IMR-90 (cell line): ENCODE data around the gene ZNF469. TPM values are rescaled to one million over a fixed set of nuclear protein-coding genes. Genes with fewer than 3 reads are reported as not detected.

ENCODE experiments used
- ATAC-seq: fragments of 200-7000 bp; cut with Tn5 transposase; 2 replicates; pipeline ENCODE4 v1.9.1; 2020; ENCODE audit warnings: low read depth, mild to moderate bottlenecking, moderate library complexity
- BruUV-seq: library from RNA; stranded (reverse); fragments of 400-500 nt; replicated peaks from 2 replicates; lab custom pipeline; 2021; lab: Mats Ljungman, UMichigan
- CTCF ChIA-PET: fragments of 300-600 bp; formaldehyde crosslinking; extraction: SDS; loops from one replicate; lab custom pipeline; 2021; ENCODE audit warnings: antibody characterized with exemption; lab: Yijun Ruan, JAX
- POLR2A ChIA-PET: fragments of 300-600 bp; sonication (Branson Sonifier 250); formaldehyde crosslinking; loops from one replicate; lab custom pipeline; 2022; ENCODE audit warnings: antibody characterized with exemption; ENCODE audit not compliant: unreplicated experiment; lab: Charles Lee
- DNase-seq: peaks from one replicate; pipeline ENCODE4 v3.0.0; 2013
- H2AFZ ChIP-seq: replicated peaks from 2 replicates; pipeline ENCODE3; 2013; ENCODE audit warnings: low read length, mild to moderate bottlenecking; ENCODE audit not compliant: poor library complexity
- H2AK5ac ChIP-seq: 2 replicates; pipeline ENCODE4 v1.6.1; 2013; ENCODE audit warnings: low read depth, low read length, inconsistent platforms
- H2AK9ac ChIP-seq: replicated peaks from 2 replicates; pipeline ENCODE3; 2013; ENCODE audit warnings: mild to moderate bottlenecking, low read depth, low read length, moderate library complexity; ENCODE audit not compliant: poor library complexity
- H2BK120ac ChIP-seq: 2 replicates; pipeline ENCODE4 v1.6.1; 2013; ENCODE audit warnings: low read depth, low read length, inconsistent platforms
- H2BK15ac ChIP-seq: 3 replicates; pipeline ENCODE4 v1.6.1; 2013; ENCODE audit warnings: low read depth, low read length, inconsistent platforms
- H2BK20ac ChIP-seq: 2 replicates; pipeline ENCODE4 v1.6.1; 2013; ENCODE audit warnings: low read depth, mild to moderate bottlenecking, inconsistent platforms, low read length, moderate library complexity
- H2BK5ac ChIP-seq: 2 replicates; pipeline ENCODE4 v1.6.1; 2013; ENCODE audit warnings: mild to moderate bottlenecking, low read depth, low read length, inconsistent platforms; ENCODE audit not compliant: poor library complexity, severe bottlenecking
- H3K14ac ChIP-seq: replicated peaks from 2 replicates; pipeline ENCODE4 v1.6.1; 2013; ENCODE audit warnings: low read depth, low read length, inconsistent platforms
- H3K18ac ChIP-seq: 2 replicates; pipeline ENCODE4 v1.6.1; 2013; ENCODE audit warnings: low read depth, low read length, control low read depth
- H3K23ac ChIP-seq: 2 replicates; pipeline ENCODE4 v1.6.1; 2013; ENCODE audit warnings: low read depth, low read length, inconsistent platforms
- H3K27ac ChIP-seq: 2 replicates; pipeline ENCODE4 v1.5.1; 2013; ENCODE audit warnings: mild to moderate bottlenecking, control low read depth, low read length; ENCODE audit not compliant: insufficient read depth
- H3K27me3 ChIP-seq: 2 replicates; pipeline ENCODE4 v1.6.1; 2013; ENCODE audit warnings: low read length; ENCODE audit not compliant: control insufficient read depth, insufficient read depth
- H3K36me3 ChIP-seq: 2 replicates; pipeline ENCODE4 v1.6.1; 2013; ENCODE audit warnings: low read length, mixed read lengths; ENCODE audit not compliant: control insufficient read depth, insufficient read depth
- H3K4ac ChIP-seq: 2 replicates; pipeline ENCODE4 v1.6.1; 2013; ENCODE audit warnings: low read depth, low read length, inconsistent platforms
- H3K4me1 ChIP-seq: 2 replicates; pipeline ENCODE4 v1.6.1; 2013; ENCODE audit warnings: low read length, mixed read lengths; ENCODE audit not compliant: control insufficient read depth, insufficient read depth
- H3K4me2 ChIP-seq: 2 replicates; pipeline ENCODE4 v1.6.1; 2013; ENCODE audit warnings: low read depth, mild to moderate bottlenecking, control low read depth, low read length, moderate library complexity
- H3K4me3 ChIP-seq: 2 replicates; pipeline ENCODE4 v1.5.1; 2013; ENCODE audit warnings: low read depth, mild to moderate bottlenecking, control low read depth, low read length, moderate library complexity; ENCODE audit not compliant: insufficient read depth
- H3K56ac ChIP-seq: 2 replicates; pipeline ENCODE4 v1.6.1; 2013; ENCODE audit warnings: low read length, inconsistent platforms; ENCODE audit not compliant: insufficient read depth; ENCODE audit errors: extremely low read depth
- H3K79me1 ChIP-seq, 2 experiments: 2 replicates each; pipeline ENCODE4 v1.6.1; 2013; ENCODE audit warnings: low read length in 2 of 2, inconsistent platforms in 1 of 2, low read depth in 1 of 2
- H3K9ac ChIP-seq: 2 replicates; pipeline ENCODE4 v1.6.1; 2013; ENCODE audit warnings: low read depth, low read length, control low read depth
- H3K9me1 ChIP-seq: 2 replicates; pipeline ENCODE4 v1.6.1; 2013; ENCODE audit warnings: low read length, inconsistent platforms; ENCODE audit not compliant: insufficient read depth
- H3K9me3 ChIP-seq: 2 replicates; pipeline ENCODE4 v1.6.1; 2013; ENCODE audit warnings: low read length; ENCODE audit not compliant: control insufficient read depth, insufficient read depth
- H4K20me1 ChIP-seq: 2 replicates; pipeline ENCODE4 v1.6.1; 2013; ENCODE audit warnings: low read length, inconsistent platforms; ENCODE audit not compliant: insufficient read depth
- H4K5ac ChIP-seq: 2 replicates; pipeline ENCODE4 v1.6.1; 2013; ENCODE audit warnings: mild to moderate bottlenecking, low read depth, low read length, control low read depth
- H4K8ac ChIP-seq, 2 experiments: 2 replicates each; pipeline ENCODE4 v1.6.1; 2013; ENCODE audit warnings: low read depth in 2 of 2, low read length in 2 of 2, control low read depth in 1 of 2, inconsistent platforms in 1 of 2
- H4K91ac ChIP-seq: 2 replicates; pipeline ENCODE4 v1.6.1; 2013; ENCODE audit warnings: low read depth, low read length, inconsistent platforms; ENCODE audit not compliant: insufficient read depth
- CEBPB ChIP-seq: IDR thresholded peaks from 2 replicates; pipeline ENCODE4 v1.6.1; 2012; ENCODE audit warnings: low read depth, low read length, improper control_type of control experiment
- CHD1 ChIP-seq: IDR thresholded peaks from 2 replicates; pipeline ENCODE4 v1.6.1; 2012; ENCODE audit warnings: low read depth, low read length, improper control_type of control experiment
- CTCF ChIP-seq: conservative IDR thresholded peaks from 2 replicates; pipeline ENCODE4 v1.5.1; 2012; ENCODE audit warnings: mild to moderate bottlenecking, low read depth, low read length, improper control_type of control experiment
- ELK1 ChIP-seq: fragments of 150-350 bp; IDR thresholded peaks from 2 replicates; pipeline ENCODE4 v1.6.1; 2016; ENCODE audit warnings: low read depth, mild to moderate bottlenecking, low read length, moderate library complexity, borderline replicate concordance
- FOS ChIP-seq: fragments of 150-350 bp; IDR thresholded peaks from 2 replicates; pipeline ENCODE4 v1.6.1; 2016; ENCODE audit warnings: low read depth, low read length
- MAFK ChIP-seq: IDR thresholded peaks from 2 replicates; pipeline ENCODE4 v1.6.1; 2012; ENCODE audit warnings: low read depth, low read length, improper control_type of control experiment
- MAZ ChIP-seq: IDR thresholded peaks from 2 replicates; pipeline ENCODE4 v1.6.1; 2012; ENCODE audit warnings: low read depth, mild to moderate bottlenecking, low read length, improper control_type of control experiment, moderate library complexity, borderline replicate concordance
- MXI1 ChIP-seq: IDR thresholded peaks from 2 replicates; pipeline ENCODE4 v1.6.1; 2012; ENCODE audit warnings: low read depth, mild to moderate bottlenecking, low read length, moderate library complexity, borderline replicate concordance
- NFE2L2 ChIP-seq: fragments of 150-350 bp; IDR thresholded peaks from 2 replicates; pipeline ENCODE4 v1.6.1; 2016; ENCODE audit warnings: low read depth, mild to moderate bottlenecking, low read length
- POLR2A ChIP-seq: IDR thresholded peaks from 2 replicates; pipeline ENCODE4 v1.6.1; 2012; ENCODE audit warnings: mild to moderate bottlenecking, low read depth, low read length
- RAD21 ChIP-seq: IDR thresholded peaks from 2 replicates; pipeline ENCODE4 v1.6.1; 2012; ENCODE audit warnings: low read length, improper control_type of control experiment
- RFX5 ChIP-seq: IDR thresholded peaks from 2 replicates; pipeline ENCODE4 v1.8.0; 2012; ENCODE audit warnings: low read depth, mild to moderate bottlenecking, low read length, moderate library complexity
- SMC3 ChIP-seq: fragments of 150-350 bp; IDR thresholded peaks from 2 replicates; pipeline ENCODE4 v1.6.1; 2016; ENCODE audit warnings: low read depth, mild to moderate bottlenecking, antibody characterized with exemption, low read length, moderate library complexity
- WGBS, 2 experiments: methylation state at CpG; one replicate each; pipeline versions ENCODE4 v1.1.5 to v1.1.7; 2013; ENCODE audit warnings: missing lambda C conversion rate in 2 of 2; ENCODE audit not compliant: insufficient read length in 1 of 2; ENCODE audit errors: extremely low coverage in 2 of 2; 5-methylcytosine and 5-hydroxymethylcytosine counted together
- dilution Hi-C: fragments of 300-500 bp; cut with HindIII; formaldehyde crosslinking; loops from one replicate; pipeline ENCODE4 v1.14.3; 2018; ENCODE audit warnings: low sequenced_read_pairs; ENCODE audit not compliant: unreplicated experiment
- in situ Hi-C: fragments of 300-500 bp; cut with MboI; formaldehyde crosslinking; loops from 3 replicates; pipeline ENCODE4 v1.14.3; 2019; ENCODE audit warnings: low sequenced_read_pairs, inconsistent platforms, mixed read lengths
- intact Hi-C: fragments of 100-400 bp; cut with micrococcal nuclease; formaldehyde crosslinking; loops from 2 replicates; pipeline ENCODE4 v1.10.0; 2022
- polyA plus RNA-seq, 3 experiments: library from polyadenylated mRNA; depleted of rRNA; stranded (reverse); fragments of >200 nt; gene quantifications; 2 replicates each; pipeline ENCODE4 v1.2.3, GENCODE V29; 2012; ENCODE audit warnings: low replicate concordance in 1 of 3
- total RNA-seq: library from RNA; depleted of rRNA; stranded (reverse); fragments of >200 nt; gene quantifications from 2 replicates; pipeline ENCODE4 v1.2.3, GENCODE V29; 2012
- TF ChIP-seq, protein P1 (sequence below): fragments of 150-350 bp; IDR thresholded peaks from 2 replicates; pipeline ENCODE4 v1.6.1; 2017; ENCODE audit warnings: mild to moderate bottlenecking, antibody characterized with exemption, low read length, low read depth

ZNF469 gene
- total and polyA plus RNA-seq, 2 of the 4 experiments (the other 2 are of a cell fraction), result 1.1 to 13.3 TPM

DNA sequence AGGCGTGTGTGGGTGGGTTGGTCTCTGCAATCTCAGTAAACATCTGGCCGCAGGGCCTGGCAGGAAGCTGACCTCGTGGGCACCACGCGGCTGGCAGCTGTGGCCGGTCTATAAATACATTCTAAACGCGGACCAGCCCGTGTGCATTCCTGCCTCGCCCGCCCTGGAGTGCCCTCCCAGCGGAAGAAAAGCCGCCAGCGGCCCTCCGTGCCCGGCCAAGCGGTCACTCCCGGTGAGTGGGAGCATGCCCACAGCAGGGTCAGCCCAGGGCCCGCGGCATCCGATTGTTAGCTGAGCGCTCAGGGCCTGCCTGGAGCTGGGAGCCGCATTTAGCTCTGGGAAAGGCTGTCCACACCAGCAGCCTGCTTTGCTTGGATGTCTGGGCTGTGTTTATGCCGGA is 10.3 kb downstream of the ZNF469 start:
- no peak overlapping the region for H4K91ac ChIP-seq
- no peaks in the 10 kb centered on the region for H3K9me3 ChIP-seq
- no peak overlapping the region for H3K4me3 ChIP-seq
- no peak overlapping the region for H3K9ac ChIP-seq
- H3K27ac ChIP-seq, result no peak overlapping the region
- intact Hi-C loops, result no loop called here
- no peak overlapping the region for H3K18ac ChIP-seq
- dilution Hi-C loops, result no loop called here
- H3K23ac ChIP-seq, result no peak overlapping the region
- no peak overlapping the region for H3K4ac ChIP-seq
- peaks cover 44% of the 10 kb centered on the region for H3K9me1 ChIP-seq
- no peak overlapping the region for H3K56ac ChIP-seq
- H4K8ac ChIP-seq, result no peak overlapping the region
- DNase-seq (no peak), ATAC-seq (no peak)
- no peak overlapping the region for H3K4me2 ChIP-seq
- BruUV-seq, result no TSS peak
- TF ChIP-seq MAFK, result no peak
- TF ChIP-seq CTCF, result no peak
- TF ChIP-seq CEBPB, result no peak
- no peak for TF ChIP-seq MXI1
- TF ChIP-seq FOS, result no peak
- no peak for TF ChIP-seq RFX5
- no peak for TF ChIP-seq MAZ
- no peak for TF ChIP-seq ELK1
- TF ChIP-seq SMC3, result no peak
- no peak for TF ChIP-seq NFE2L2
- TF ChIP-seq, protein P1, sequence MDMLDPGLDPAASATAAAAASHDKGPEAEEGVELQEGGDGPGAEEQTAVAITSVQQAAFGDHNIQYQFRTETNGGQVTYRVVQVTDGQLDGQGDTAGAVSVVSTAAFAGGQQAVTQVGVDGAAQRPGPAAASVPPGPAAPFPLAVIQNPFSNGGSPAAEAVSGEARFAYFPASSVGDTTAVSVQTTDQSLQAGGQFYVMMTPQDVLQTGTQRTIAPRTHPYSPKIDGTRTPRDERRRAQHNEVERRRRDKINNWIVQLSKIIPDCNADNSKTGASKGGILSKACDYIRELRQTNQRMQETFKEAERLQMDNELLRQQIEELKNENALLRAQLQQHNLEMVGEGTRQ, result no peak
- TF ChIP-seq CHD1, result no peak
- no peak for TF ChIP-seq POLR2A
- no peak for TF ChIP-seq RAD21
- 86% methylated on average over 17 of the region's 24 CpGs; no CpG with 5 or more reads in 1 of the 2 experiments for WGBS, 2 experiments
- peaks cover 99% of the 10 kb centered on the region for H4K20me1 ChIP-seq
- H2BK20ac ChIP-seq, result no peak overlapping the region
- H2AK5ac ChIP-seq, result no peak overlapping the region
- H3K27me3 ChIP-seq, result no peaks in the 10 kb centered on the region
- peaks cover 19 to 88% of the 10 kb centered on the region in 2 experiments; a peak in 3 of 4 replicates for H3K79me1 ChIP-seq
- H4K5ac ChIP-seq, result no peak overlapping the region
- peaks cover 83% of the 10 kb centered on the region for H3K36me3 ChIP-seq
- in situ Hi-C loops, result no loop called here
- H2BK15ac ChIP-seq, result no peak overlapping the region
- no peak overlapping the region for H2AK9ac ChIP-seq
- peaks cover 11% of the 10 kb centered on the region for H3K4me1 ChIP-seq
- ChIA-PET CTCF (interaction anchor here (0.7 kb wide), 1 partner anchor 32 kb away, joined by 3 read pairs; no protein-coding TSS in a partner anchor), POLR2A (no interaction called here)
- no peak overlapping the region for H2BK120ac ChIP-seq
- no peak overlapping the region for H2AFZ ChIP-seq
- H3K14ac ChIP-seq, result no peak overlapping the region
- H2BK5ac ChIP-seq, result no peak overlapping the region
